ENCODE data around the gene CSTA.

DNA sequence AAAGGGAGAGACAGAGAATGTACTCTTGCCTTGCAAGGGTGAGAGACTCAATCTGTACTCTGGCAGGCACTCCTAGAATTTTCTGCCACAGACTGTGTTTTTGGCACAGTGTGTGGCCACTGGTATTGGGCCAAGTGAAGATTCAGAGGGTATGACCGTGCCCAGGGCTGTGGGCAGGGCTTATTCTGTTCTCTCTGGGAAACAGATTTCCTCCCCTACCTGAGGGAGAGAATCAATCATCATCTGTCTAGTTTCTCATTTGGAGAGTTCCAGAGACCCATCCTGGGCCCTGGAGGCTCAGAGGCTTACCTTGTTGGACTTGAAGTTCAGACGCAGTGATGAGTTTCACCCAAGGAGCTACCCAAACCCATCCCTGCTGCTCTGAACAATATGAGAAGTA, 28.2 kb downstream of the CSTA start:
- TF ChIP-seq POLR2A (IDR thresholded peaks at IDR 0.05), result no peak
- TF ChIP-seq, protein P1, sequence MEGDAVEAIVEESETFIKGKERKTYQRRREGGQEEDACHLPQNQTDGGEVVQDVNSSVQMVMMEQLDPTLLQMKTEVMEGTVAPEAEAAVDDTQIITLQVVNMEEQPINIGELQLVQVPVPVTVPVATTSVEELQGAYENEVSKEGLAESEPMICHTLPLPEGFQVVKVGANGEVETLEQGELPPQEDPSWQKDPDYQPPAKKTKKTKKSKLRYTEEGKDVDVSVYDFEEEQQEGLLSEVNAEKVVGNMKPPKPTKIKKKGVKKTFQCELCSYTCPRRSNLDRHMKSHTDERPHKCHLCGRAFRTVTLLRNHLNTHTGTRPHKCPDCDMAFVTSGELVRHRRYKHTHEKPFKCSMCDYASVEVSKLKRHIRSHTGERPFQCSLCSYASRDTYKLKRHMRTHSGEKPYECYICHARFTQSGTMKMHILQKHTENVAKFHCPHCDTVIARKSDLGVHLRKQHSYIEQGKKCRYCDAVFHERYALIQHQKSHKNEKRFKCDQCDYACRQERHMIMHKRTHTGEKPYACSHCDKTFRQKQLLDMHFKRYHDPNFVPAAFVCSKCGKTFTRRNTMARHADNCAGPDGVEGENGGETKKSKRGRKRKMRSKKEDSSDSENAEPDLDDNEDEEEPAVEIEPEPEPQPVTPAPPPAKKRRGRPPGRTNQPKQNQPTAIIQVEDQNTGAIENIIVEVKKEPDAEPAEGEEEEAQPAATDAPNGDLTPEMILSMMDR (IDR thresholded peaks at IDR 0.05), result no peak
